Fibroblast of lung (primary cell): ENCODE measurements around the gene COMT.

Experiments
- CTCF ChIP-seq, 2 donors: IDR thresholded peaks in 1 of 2; conservative IDR thresholded peaks in 1 of 2; 1 replicate in 1 of 2; 2 replicates in 1 of 2; pipeline ENCODE4 v1.5.1; 2011 to 2012; ENCODE audit warnings: low read length in 2 of 2, control low read depth in 1 of 2, inconsistent platforms in 1 of 2, low read depth in 1 of 2, mild to moderate bottlenecking in 1 of 2
- EZH2 ChIP-seq: IDR thresholded peaks from 2 replicates; pipeline ENCODE4 v1.5.1; 2012; ENCODE audit warnings: low read length, control low read depth, mild to moderate bottlenecking; ENCODE audit errors: missing control alignments

GRCh38 chr22:19997561-19998231, 56.1 kb downstream of the COMT start:
- TF ChIP-seq CTCF (conservative IDR thresholded peaks at IDR 0.05 in 1 of 2, IDR thresholded peaks at IDR 0.05 in 1 of 2; ENCODE audit: low read depth in 1 of 2, low read length in 2 of 2): no peak
- no peak for TF ChIP-seq EZH2
